HG03159 (cell line): ENCODE data around the gene STAT5B.
"Not testable (repeated sequence)": the region's sequence is repeated elsewhere in the genome, so short reads cannot be mapped to it uniquely, and the experiment has no call there.

Experiments used
- ATAC-seq: cut with Tn5 transposase; IDR thresholded peaks from one replicate; pipeline ENCODE4 v1.9.1; 2021; ENCODE audit warnings: mild to moderate bottlenecking, moderate library complexity; ENCODE audit not compliant: unreplicated experiment

STAT5B gene

GRCh38 chr17:42276359-42276608 lies at the start of gene STAT5B:
TSS of gene STAT5B (minus strand) at chr17:42276391. CDS start at chr17:42232127, 44,264 bp downstream.
- ATAC-seq, result peak; percentile 75

GRCh38 chr17:42325026-42325425 lies 48.8 kb upstream of the STAT5B start:
- ATAC-seq, result no peak

GRCh38 chr17:42323268-42323773 lies 47.1 kb upstream of the STAT5B start:
- ATAC-seq, result no peak

GRCh38 chr17:42322382-42323267 lies 46.4 kb upstream of the STAT5B start:
- peak; percentile 67 for ATAC-seq

GRCh38 chr17:42321555-42321954 lies 45.4 kb upstream of the STAT5B start:
- ATAC-seq, result no peak

GRCh38 chr17:42317967-42318366 lies 41.8 kb upstream of the STAT5B start:
- not testable (repeated sequence) for ATAC-seq

- no peak for ATAC-seq
Measured at GRCh38 chr17:42317266-42317845, 41.2 kb upstream of the STAT5B start.

- ATAC-seq, result no peak
Measured at GRCh38 chr17:42316755-42317154, 40.6 kb upstream of the STAT5B start.

GRCh38 chr17:42315402-42316156 lies 39.4 kb upstream of the STAT5B start:
- ATAC-seq, result no peak

GRCh38 chr17:42313773-42314566 lies 37.8 kb upstream of the STAT5B start:
- no peak for ATAC-seq

- ATAC-seq, result no peak
Measured at GRCh38 chr17:42313389-42313772, 37.2 kb upstream of the STAT5B start.

GRCh38 chr17:42312285-42313130 lies 36.3 kb upstream of the STAT5B start:
- no peak for ATAC-seq

- ATAC-seq, result no peak
Measured at GRCh38 chr17:42312035-42312284, 35.8 kb upstream of the STAT5B start.

GRCh38 chr17:42311240-42312034 lies 35.2 kb upstream of the STAT5B start:
- ATAC-seq, result no peak

GRCh38 chr17:42310787-42311215 lies 34.6 kb upstream of the STAT5B start:
- ATAC-seq, result no peak

- no peak for ATAC-seq
Measured at GRCh38 chr17:42309986-42310786, 34.0 kb upstream of the STAT5B start.

GRCh38 chr17:42309142-42309541 lies 33.0 kb upstream of the STAT5B start:
- no peak for ATAC-seq

- no peak for ATAC-seq
Measured at GRCh38 chr17:42308446-42308845, 32.3 kb upstream of the STAT5B start.
